ENCODE measurements around the gene CMPK1.

CMPK1 gene

DNA sequence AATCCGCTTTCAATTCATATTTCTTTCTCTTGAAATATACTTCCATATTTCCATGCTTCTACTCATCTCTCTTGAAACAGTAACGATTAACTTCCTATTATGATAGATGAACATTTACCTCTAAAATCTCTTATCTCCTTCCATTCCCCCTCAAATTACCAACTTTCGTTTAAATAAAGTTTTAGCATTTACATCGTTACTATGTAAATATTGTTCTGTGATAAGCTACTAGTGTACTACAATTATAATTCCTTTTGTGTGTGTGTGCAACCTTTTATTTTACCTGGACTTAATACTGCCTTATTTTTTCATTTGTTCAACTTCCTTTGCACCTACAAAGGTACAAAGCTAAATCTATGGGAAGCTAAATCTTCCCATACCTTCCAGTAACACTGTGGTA lies 87.0 kb downstream of the CMPK1 start:
- Histone ChIP-seq H3K4me3 (ENCODE audit: low read length) (no peak overlapping the region), H3K4me1 (ENCODE audit: control insufficient read depth, low read length) (no peaks in the 10 kb centered on the region), H3K27me3 (ENCODE audit: control insufficient read depth, low read length) (no peaks in the 10 kb centered on the region), H3K27ac (ENCODE audit: low read depth, low read length) (no peak overlapping the region), H4K20me1 (ENCODE audit: control insufficient read depth, insufficient read depth, low read depth, low read length) (peaks cover 7% of the 10 kb centered on the region), H3K4me2 (ENCODE audit: low read length) (no peak overlapping the region), H3K36me3 (ENCODE audit: control insufficient read depth, low read length) (no peaks in the 10 kb centered on the region), H3K9me2 (replicated peaks; ENCODE audit: control insufficient read depth, low read length) (no peaks in the 10 kb centered on the region), H3K79me2 (ENCODE audit: control insufficient read depth, low read length) (no peaks in the 10 kb centered on the region), H3K9me3 (ENCODE audit: control insufficient read depth, insufficient read depth, low read length) (no peaks in the 10 kb centered on the region), H3F3A (ENCODE audit: control insufficient read depth, insufficient read depth) (no peaks in the 10 kb centered on the region)
- TF ChIP-seq CTCF (IDR thresholded peaks at IDR 0.05; ENCODE audit: low read depth, low read length, poor library complexity, severe bottlenecking): no peak
- TF ChIP-seq EZH2phosphoT487 (IDR thresholded peaks at IDR 0.05; ENCODE audit: borderline replicate concordance, low read length): no peak

GRCh38 chr1:47423872-47424271 lies 90.3 kb downstream of the CMPK1 start:
- Histone ChIP-seq H3K9me3 (ENCODE audit: control insufficient read depth, insufficient read depth, low read length) (no peaks in the 10 kb centered on the region), H3K9me2 (replicated peaks; ENCODE audit: control insufficient read depth, low read length) (no peaks in the 10 kb centered on the region), H3K4me1 (ENCODE audit: control insufficient read depth, low read length) (no peaks in the 10 kb centered on the region), H3K27ac (ENCODE audit: low read depth, low read length) (no peak overlapping the region), H3K36me3 (ENCODE audit: control insufficient read depth, low read length) (peaks cover 3% of the 10 kb centered on the region; the same call in 1 of the 2 replicates), H3F3A (ENCODE audit: control insufficient read depth, insufficient read depth) (no peaks in the 10 kb centered on the region), H4K20me1 (ENCODE audit: control insufficient read depth, insufficient read depth, low read depth, low read length) (peaks cover 7% of the 10 kb centered on the region), H3K4me2 (ENCODE audit: low read length) (no peak overlapping the region), H3K4me3 (ENCODE audit: low read length) (no peak overlapping the region), H3K79me2 (ENCODE audit: control insufficient read depth, low read length) (peaks cover 2% of the 10 kb centered on the region), H3K27me3 (ENCODE audit: control insufficient read depth, low read length) (no peaks in the 10 kb centered on the region)
- TF ChIP-seq EZH2phosphoT487 (IDR thresholded peaks at IDR 0.05; ENCODE audit: borderline replicate concordance, low read length) (no peak), CTCF (IDR thresholded peaks at IDR 0.05; ENCODE audit: low read depth, low read length, poor library complexity, severe bottlenecking) (no peak)

- Histone ChIP-seq H3K9me2 (replicated peaks; ENCODE audit: control insufficient read depth, low read length) (no peaks in the 10 kb centered on the region), H3F3A (ENCODE audit: control insufficient read depth, insufficient read depth) (no peaks in the 10 kb centered on the region), H3K36me3 (ENCODE audit: control insufficient read depth, low read length) (peaks cover 3% of the 10 kb centered on the region; the same call in 1 of the 2 replicates), H3K27me3 (ENCODE audit: control insufficient read depth, low read length) (no peaks in the 10 kb centered on the region), H3K4me3 (ENCODE audit: low read length) (no peak overlapping the region), H3K27ac (ENCODE audit: low read depth, low read length) (no peak overlapping the region), H3K4me2 (ENCODE audit: low read length) (no peak overlapping the region), H3K4me1 (ENCODE audit: control insufficient read depth, low read length) (no peaks in the 10 kb centered on the region), H3K9me3 (ENCODE audit: control insufficient read depth, insufficient read depth, low read length) (no peaks in the 10 kb centered on the region), H4K20me1 (ENCODE audit: control insufficient read depth, insufficient read depth, low read depth, low read length) (peaks cover 7% of the 10 kb centered on the region), H3K79me2 (ENCODE audit: control insufficient read depth, low read length) (peaks cover 8% of the 10 kb centered on the region)
- TF ChIP-seq EZH2phosphoT487 (IDR thresholded peaks at IDR 0.05; ENCODE audit: borderline replicate concordance, low read length) (no peak), CTCF (IDR thresholded peaks at IDR 0.05; ENCODE audit: low read depth, low read length, poor library complexity, severe bottlenecking) (peak; percentile 91)
Observed at GRCh38 chr1:47424336-47424982, 90.9 kb downstream of the CMPK1 start.

Measured in DOHH2 (cell line).